LNCaP clone FGC (cell line): ENCODE data around the gene CAMKK2.

Source experiments
- DNase-seq: peaks from one replicate; pipeline ENCODE4 v3.0.0-alpha.2; 2011; ENCODE audit warnings: low read depth
- H3K4me3 ChIP-seq: 2 replicates; pipeline ENCODE4 v1.5.1; 2011; ENCODE audit warnings: mild to moderate bottlenecking, low read depth, low read length, control low read depth
- TF ChIP-seq, protein P1 (sequence below): IDR thresholded peaks from 2 replicates; pipeline ENCODE4 v1.5.1; 2012; ENCODE audit warnings: mild to moderate bottlenecking; ENCODE audit not compliant: control insufficient read depth, insufficient read depth; ENCODE audit errors: extremely low read depth

CAMKK2 gene

GRCh38 chr12:121296618-121297434 is at the start of gene CAMKK2:
CAMKK2 (minus strand) TSS chr12:121296709; CDS start chr12:121274526, 22,183 bp downstream.
- TF ChIP-seq, protein P1, sequence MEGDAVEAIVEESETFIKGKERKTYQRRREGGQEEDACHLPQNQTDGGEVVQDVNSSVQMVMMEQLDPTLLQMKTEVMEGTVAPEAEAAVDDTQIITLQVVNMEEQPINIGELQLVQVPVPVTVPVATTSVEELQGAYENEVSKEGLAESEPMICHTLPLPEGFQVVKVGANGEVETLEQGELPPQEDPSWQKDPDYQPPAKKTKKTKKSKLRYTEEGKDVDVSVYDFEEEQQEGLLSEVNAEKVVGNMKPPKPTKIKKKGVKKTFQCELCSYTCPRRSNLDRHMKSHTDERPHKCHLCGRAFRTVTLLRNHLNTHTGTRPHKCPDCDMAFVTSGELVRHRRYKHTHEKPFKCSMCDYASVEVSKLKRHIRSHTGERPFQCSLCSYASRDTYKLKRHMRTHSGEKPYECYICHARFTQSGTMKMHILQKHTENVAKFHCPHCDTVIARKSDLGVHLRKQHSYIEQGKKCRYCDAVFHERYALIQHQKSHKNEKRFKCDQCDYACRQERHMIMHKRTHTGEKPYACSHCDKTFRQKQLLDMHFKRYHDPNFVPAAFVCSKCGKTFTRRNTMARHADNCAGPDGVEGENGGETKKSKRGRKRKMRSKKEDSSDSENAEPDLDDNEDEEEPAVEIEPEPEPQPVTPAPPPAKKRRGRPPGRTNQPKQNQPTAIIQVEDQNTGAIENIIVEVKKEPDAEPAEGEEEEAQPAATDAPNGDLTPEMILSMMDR: 0 out of 2 replicates have a peak, but pooled peaks have one; percentile 21
- DNase-seq: no peak
- H3K4me3 ChIP-seq: peak within 1 kb of the TSS; percentile 93

GRCh38 chr12:121345151-121345815 is 48.8 kb upstream of the CAMKK2 start:
- DNase-seq: no peak

GRCh38 chr12:121344506-121344905 is 48.0 kb upstream of the CAMKK2 start:
- no peak overlapping the region for H3K4me3 ChIP-seq
- TF ChIP-seq, protein P1: no peak
- no peak for DNase-seq

More at GRCh38 chr12:121345151-121345815, 48.8 kb upstream of the CAMKK2 start:
- H3K4me3 ChIP-seq: no peak overlapping the region
- TF ChIP-seq, protein P1: no peak

DNA sequence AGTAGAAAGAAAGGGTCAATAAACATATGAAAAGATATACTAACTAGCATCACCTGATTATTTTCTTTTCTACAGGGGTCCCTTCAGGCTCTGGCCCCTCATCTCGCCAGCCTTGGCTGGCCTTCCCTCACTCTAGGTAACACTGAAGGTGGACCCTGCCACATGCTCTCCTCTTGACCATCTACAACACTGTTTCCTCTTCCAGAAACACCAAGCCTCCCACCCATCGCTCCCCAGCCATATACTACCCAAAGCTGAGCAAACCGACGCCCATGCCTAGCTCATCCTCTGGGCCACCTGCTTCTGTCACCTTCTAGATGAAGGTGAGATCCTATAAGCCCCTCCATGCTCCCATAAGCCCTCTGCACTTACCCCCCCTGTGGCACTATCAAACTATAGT is 40.9 kb upstream of the CAMKK2 start:
- DNase-seq: no peak
- TF ChIP-seq, protein P1: no peak
- no peak overlapping the region for H3K4me3 ChIP-seq

DNA sequence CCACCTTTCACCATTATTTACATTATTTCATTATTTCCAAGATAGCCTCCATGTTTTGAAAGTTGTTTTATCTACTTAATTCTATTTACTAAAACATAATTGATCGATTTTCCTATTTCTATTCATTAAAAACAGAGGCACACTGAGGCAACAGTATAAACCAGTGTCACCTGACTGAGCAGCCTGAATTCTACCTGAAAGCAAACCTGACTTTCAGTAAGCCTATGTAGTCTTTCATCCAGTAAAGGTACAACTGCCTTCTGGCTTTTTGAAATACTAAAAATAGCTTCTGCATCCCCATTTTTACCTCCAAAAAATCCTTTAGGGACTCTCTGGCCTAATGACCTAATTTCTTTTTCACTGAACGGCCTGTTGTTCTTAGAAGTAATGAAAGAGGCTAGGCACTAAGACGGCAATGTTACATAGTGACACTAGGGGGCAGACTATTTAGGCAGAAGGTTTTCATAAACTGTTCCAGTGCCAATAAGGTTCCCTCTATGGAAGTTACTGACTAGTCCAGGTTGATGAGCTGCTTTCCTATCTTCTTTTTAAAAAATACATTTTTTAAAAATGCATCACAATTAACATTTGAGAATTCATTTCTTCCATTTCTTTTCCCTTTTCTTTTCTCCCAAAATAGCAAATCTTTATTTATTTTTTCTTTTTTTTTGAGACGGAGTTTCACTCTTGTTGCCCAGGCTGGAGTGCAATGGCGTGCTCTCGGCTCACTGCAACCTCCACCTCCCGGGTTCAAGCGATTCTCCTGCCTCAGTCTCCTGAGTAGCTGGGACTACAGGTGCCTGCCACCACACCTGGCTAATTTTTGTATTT is 38.2 kb upstream of the CAMKK2 start:
- peak; percentile 58 for DNase-seq
- TF ChIP-seq, protein P1: peak; percentile 88
- no peak overlapping the region for H3K4me3 ChIP-seq

- no peak overlapping the region for H3K4me3 ChIP-seq
- TF ChIP-seq, protein P1: no peak
- no peak for DNase-seq
These were observed 37.2 kb upstream of the CAMKK2 start for GRCh38 chr12:121333747-121334146.
